SH-SY5Y (cell line): ENCODE results near the gene DBN1.

Experiments
- GATA2 ChIP-seq: IDR thresholded peaks from 2 replicates; pipeline ENCODE4 v1.6.1; 2011; ENCODE audit warnings: mild to moderate bottlenecking, low read depth, low read length
- GATA3 ChIP-seq: IDR thresholded peaks from 2 replicates; pipeline ENCODE4 v1.6.1; 2011; ENCODE audit warnings: low read depth, mild to moderate bottlenecking, low read length, moderate library complexity

The DBN1 gene

GRCh38 chr5:177423671-177424070, 49.8 kb downstream of the DBN1 start:
- TF ChIP-seq GATA2, result no peak
- TF ChIP-seq GATA3, result no peak

GRCh38 chr5:177421062-177421798, 52.2 kb downstream of the DBN1 start:
- no peak for TF ChIP-seq GATA3
- no peak for TF ChIP-seq GATA2

GRCh38 chr5:177419046-177419445, 54.4 kb downstream of the DBN1 start:
- no peak for TF ChIP-seq GATA2
- TF ChIP-seq GATA3, result no peak

- TF ChIP-seq GATA2, result no peak
- no peak for TF ChIP-seq GATA3
These were observed 59.0 kb downstream of the DBN1 start for GRCh38 chr5:177414481-177414880.

- TF ChIP-seq GATA2 (no peak), GATA3 (no peak)
These were observed 60.7 kb downstream of the DBN1 start for GRCh38 chr5:177412603-177413233.

- TF ChIP-seq GATA3, result no peak
- TF ChIP-seq GATA2, result no peak
These were observed 62.9 kb downstream of the DBN1 start for GRCh38 chr5:177410575-177410974.

- TF ChIP-seq GATA3 (no peak), GATA2 (no peak)
These were observed 64.2 kb downstream of the DBN1 start, which contains the start of gene F12 for GRCh38 chr5:177409043-177409801. F12 (minus strand) TSS chr5:177409564; CDS start chr5:177409527, 37 bp downstream.
